ENCODE measurements around the gene ULK4.

The ULK4 gene

GRCh38 chr3:41220906-41221677 lies 740.8 kb downstream of the ULK4 start:
- H3K27ac ChIP-seq (replicated peaks): no peak overlapping the region
- no peaks in the 10 kb centered on the region for H3K27me3 ChIP-seq (ENCODE audit: insufficient read depth, poor library complexity, severe bottlenecking)
- H3K4me3 ChIP-seq (replicated peaks; ENCODE audit: insufficient read depth, low read length): no peak overlapping the region
- DNase-seq (ENCODE audit: low read depth in 1 of 2, low spot score in 1 of 2): no peak
- TF ChIP-seq POLR2AphosphoS5 (IDR thresholded peaks at IDR 0.05; ENCODE audit: low read depth): no peak
- TF ChIP-seq CTCF (IDR thresholded peaks at IDR 0.05; ENCODE audit: insufficient read depth, low read length): no peak
- no peak for TF ChIP-seq GABPA (IDR thresholded peaks at IDR 0.05; ENCODE audit: low read depth)
- TF ChIP-seq, protein P1, sequence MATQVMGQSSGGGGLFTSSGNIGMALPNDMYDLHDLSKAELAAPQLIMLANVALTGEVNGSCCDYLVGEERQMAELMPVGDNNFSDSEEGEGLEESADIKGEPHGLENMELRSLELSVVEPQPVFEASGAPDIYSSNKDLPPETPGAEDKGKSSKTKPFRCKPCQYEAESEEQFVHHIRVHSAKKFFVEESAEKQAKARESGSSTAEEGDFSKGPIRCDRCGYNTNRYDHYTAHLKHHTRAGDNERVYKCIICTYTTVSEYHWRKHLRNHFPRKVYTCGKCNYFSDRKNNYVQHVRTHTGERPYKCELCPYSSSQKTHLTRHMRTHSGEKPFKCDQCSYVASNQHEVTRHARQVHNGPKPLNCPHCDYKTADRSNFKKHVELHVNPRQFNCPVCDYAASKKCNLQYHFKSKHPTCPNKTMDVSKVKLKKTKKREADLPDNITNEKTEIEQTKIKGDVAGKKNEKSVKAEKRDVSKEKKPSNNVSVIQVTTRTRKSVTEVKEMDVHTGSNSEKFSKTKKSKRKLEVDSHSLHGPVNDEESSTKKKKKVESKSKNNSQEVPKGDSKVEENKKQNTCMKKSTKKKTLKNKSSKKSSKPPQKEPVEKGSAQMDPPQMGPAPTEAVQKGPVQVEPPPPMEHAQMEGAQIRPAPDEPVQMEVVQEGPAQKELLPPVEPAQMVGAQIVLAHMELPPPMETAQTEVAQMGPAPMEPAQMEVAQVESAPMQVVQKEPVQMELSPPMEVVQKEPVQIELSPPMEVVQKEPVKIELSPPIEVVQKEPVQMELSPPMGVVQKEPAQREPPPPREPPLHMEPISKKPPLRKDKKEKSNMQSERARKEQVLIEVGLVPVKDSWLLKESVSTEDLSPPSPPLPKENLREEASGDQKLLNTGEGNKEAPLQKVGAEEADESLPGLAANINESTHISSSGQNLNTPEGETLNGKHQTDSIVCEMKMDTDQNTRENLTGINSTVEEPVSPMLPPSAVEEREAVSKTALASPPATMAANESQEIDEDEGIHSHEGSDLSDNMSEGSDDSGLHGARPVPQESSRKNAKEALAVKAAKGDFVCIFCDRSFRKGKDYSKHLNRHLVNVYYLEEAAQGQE (IDR thresholded peaks at IDR 0.05; ENCODE audit: insufficient replicate concordance, low read depth): no peak
- no peak for TF ChIP-seq SPI1 (IDR thresholded peaks at IDR 0.05; ENCODE audit: borderline replicate concordance, low read depth)

DNA sequence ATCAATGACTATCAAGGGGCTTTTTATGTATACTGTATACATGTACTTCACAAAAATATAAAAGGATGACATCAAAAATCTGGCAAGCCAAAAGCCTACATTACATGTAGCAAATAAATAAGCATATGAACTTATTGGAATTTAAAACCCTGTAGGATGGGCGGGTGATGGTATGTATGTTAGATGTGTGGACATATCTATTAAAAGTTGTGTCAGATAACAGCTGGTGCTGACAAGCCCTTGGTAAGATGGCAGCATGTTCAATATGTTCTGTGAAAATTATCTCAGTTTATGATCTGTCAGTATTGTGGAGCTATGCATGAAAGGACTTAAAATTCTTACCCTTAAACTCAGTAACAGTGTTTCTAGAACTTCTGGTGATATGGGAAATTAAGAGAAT lies 742.5 kb downstream of the ULK4 start:
- H3K27me3 ChIP-seq (ENCODE audit: insufficient read depth, poor library complexity, severe bottlenecking): no peaks in the 10 kb centered on the region
- no peak for DNase-seq (ENCODE audit: low read depth in 1 of 2, low spot score in 1 of 2)
- H3K27ac ChIP-seq (replicated peaks): no peak overlapping the region
- TF ChIP-seq, protein P1 (IDR thresholded peaks at IDR 0.05; ENCODE audit: insufficient replicate concordance, low read depth): no peak
- TF ChIP-seq GABPA (IDR thresholded peaks at IDR 0.05; ENCODE audit: low read depth) (no peak), POLR2AphosphoS5 (IDR thresholded peaks at IDR 0.05; ENCODE audit: low read depth) (no peak), SPI1 (IDR thresholded peaks at IDR 0.05; ENCODE audit: borderline replicate concordance, low read depth) (no peak), CTCF (IDR thresholded peaks at IDR 0.05; ENCODE audit: insufficient read depth, low read length) (no peak)
- no peak overlapping the region for H3K4me3 ChIP-seq (replicated peaks; ENCODE audit: insufficient read depth, low read length)

- TF ChIP-seq POLR2AphosphoS5 (IDR thresholded peaks at IDR 0.05; ENCODE audit: low read depth) (no peak), SPI1 (IDR thresholded peaks at IDR 0.05; ENCODE audit: borderline replicate concordance, low read depth) (no peak), CTCF (IDR thresholded peaks at IDR 0.05; ENCODE audit: insufficient read depth, low read length) (no peak), GABPA (IDR thresholded peaks at IDR 0.05; ENCODE audit: low read depth) (no peak)
- TF ChIP-seq, protein P1 (IDR thresholded peaks at IDR 0.05; ENCODE audit: insufficient replicate concordance, low read depth): no peak
- no peak overlapping the region for H3K4me3 ChIP-seq (replicated peaks; ENCODE audit: insufficient read depth, low read length)
- DNase-seq (ENCODE audit: low read depth in 1 of 2, low spot score in 1 of 2): no peak
- H3K27ac ChIP-seq (replicated peaks): no peak overlapping the region
- H3K27me3 ChIP-seq (ENCODE audit: insufficient read depth, poor library complexity, severe bottlenecking): no peaks in the 10 kb centered on the region
Measured at GRCh38 chr3:41216993-41217392, 744.9 kb downstream of the ULK4 start.
